Gastrocnemius medialis (tissue), 4 donors: ENCODE measurements around the gene ASTN2.

Source experiments
- CTCF ChIP-seq, 5 experiments: fragments of 450-650 bp in 3 of 5; fragments of 200-600 bp in 2 of 5; sonication (generic) in 2 of 5; IDR thresholded peaks in 4 of 5; conservative IDR thresholded peaks in 1 of 5; 1 replicate in 4 of 5; 2 replicates in 1 of 5; pipeline ENCODE4 v1.5.1; 2016 to 2019; ENCODE audit warnings: antibody characterized with exemption in 5 of 5, mild to moderate bottlenecking in 3 of 5, moderate library complexity in 3 of 5
- POLR2A ChIP-seq, 2 donors: fragments of 450-650 bp; IDR thresholded peaks; one replicate each; pipeline ENCODE4 v1.6.1; 2017; ENCODE audit warnings: antibody characterized with exemption in 2 of 2, mild to moderate bottlenecking in 2 of 2, moderate library complexity in 2 of 2

DNA sequence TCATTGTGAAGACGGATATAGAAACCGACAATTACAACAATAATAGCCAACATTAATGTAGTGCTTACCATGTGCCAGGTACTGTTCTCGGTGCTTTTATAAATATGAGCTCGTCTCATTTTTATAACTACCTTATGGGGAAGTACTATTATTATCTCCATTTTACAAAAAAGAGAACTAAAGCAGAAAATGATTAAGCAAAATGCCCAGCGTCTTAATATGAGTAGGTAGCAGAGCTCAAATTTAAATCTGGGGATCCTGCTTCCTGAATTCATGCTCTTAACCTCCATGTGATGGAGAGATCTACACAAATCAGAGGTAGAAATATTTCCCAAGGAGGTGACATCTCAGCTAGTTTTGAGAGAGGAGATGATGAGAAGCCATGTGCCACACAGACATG, 470.9 kb downstream of the ASTN2 start:
- TF ChIP-seq CTCF (IDR thresholded peaks at IDR 0.05 in 4 of 5, conservative IDR thresholded peaks at IDR 0.05 in 1 of 5) (no peak), POLR2A (IDR thresholded peaks at IDR 0.05) (no peak)
